HG03159 (cell line): ENCODE results near the gene FBXL19.
A peak's percentile ranks its signal among the peaks of the same experiment; 100 is the strongest.

ENCODE experiments used
- ATAC-seq: cut with Tn5 transposase; IDR thresholded peaks from one replicate; pipeline ENCODE4 v1.9.1; 2021; ENCODE audit warnings: mild to moderate bottlenecking, moderate library complexity; ENCODE audit not compliant: unreplicated experiment

FBXL19 gene

DNA sequence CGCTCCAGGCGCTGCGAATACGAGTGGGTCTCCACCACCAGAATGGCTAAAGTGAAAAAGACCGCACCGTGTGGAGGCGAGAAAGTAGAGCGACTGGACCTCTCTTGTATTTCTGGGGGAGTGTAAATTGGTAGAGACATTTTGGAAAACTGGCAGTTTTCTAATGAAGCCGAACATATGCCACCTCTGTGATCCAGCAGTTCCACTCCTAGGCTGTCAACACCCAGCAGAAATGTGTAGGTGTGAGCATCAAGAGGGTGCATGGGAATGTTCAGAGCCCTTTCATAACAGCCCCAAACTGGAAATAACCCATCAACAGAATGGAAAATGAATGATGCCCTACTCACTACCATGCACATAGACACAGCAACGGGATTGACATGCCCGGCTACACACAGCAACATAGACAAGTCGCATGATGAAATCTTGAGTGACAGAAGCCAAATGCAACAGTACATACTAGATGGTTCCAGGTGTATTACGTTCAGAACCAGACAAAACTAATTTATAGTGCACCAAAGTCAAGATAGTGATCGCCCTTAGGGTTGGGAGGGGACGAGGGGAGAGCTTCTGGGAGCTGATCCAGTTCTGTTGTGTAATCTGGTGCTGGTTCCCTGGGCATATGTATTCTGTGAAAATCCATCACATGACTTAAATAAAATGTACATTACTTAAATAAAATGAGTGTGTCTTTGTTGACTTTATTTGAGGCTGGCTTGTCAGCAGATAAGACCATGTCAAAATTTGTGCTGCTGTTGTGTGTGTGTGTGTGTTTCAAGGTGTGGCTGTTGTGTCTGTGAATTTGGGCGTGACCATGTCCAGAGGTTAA lies 28.6 kb upstream of the FBXL19 start:
- ATAC-seq: no peak

- ATAC-seq: no peak
Measured at GRCh38 chr16:30895627-30896260, 27.6 kb upstream of the FBXL19 start.

- ATAC-seq: no peak
Measured at GRCh38 chr16:30896261-30896888, 27.0 kb upstream of the FBXL19 start, which contains the start of gene CTF1. Gene CTF1, plus strand, starts transcription at chr16:30896614. Its CDS starts 30 bp downstream, at chr16:30896644.

GRCh38 chr16:30896889-30897733 lies 26.3 kb upstream of the FBXL19 start:
- ATAC-seq: peak; percentile 33

DNA sequence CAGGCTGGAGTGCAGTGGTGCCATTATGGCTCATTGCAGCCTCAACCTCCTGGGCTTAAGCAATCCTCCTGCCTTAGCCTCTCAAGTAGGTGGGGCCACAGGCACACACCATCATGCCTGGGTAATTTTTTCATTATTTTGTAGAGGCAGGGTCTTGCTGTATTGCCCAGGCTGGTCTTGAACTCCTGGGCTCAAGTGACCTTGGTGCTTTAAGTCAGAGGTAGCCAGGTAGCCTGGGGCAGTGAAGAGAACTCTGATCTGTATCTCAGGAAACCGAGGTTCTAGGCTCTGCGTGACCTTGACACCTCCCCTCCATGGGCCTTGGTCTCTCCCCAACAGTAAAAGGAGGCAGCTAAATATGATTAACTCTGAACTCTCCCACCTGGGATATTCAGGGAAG lies 23.6 kb upstream of the FBXL19 start:
- no peak for ATAC-seq

DNA sequence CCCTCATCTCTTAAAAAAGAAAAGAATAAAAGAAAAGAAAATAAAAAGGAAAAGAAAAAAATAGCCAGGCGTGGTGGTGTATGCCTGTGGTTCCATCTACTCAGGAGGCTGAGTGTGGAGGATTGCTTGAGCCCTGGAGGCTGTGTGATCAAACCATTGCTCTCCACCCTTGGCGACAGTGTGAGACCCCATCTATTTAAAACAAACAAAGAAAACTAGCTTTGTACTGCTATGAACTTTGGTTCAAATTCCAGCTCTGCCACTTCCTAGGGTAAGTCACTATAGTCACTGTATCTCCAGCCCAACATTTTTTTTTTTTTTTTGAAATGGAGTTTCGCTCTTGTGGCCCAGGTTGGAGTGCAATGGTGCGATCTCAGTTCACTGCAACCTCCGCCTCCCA lies 22.8 kb upstream of the FBXL19 start:
- no peak for ATAC-seq

DNA sequence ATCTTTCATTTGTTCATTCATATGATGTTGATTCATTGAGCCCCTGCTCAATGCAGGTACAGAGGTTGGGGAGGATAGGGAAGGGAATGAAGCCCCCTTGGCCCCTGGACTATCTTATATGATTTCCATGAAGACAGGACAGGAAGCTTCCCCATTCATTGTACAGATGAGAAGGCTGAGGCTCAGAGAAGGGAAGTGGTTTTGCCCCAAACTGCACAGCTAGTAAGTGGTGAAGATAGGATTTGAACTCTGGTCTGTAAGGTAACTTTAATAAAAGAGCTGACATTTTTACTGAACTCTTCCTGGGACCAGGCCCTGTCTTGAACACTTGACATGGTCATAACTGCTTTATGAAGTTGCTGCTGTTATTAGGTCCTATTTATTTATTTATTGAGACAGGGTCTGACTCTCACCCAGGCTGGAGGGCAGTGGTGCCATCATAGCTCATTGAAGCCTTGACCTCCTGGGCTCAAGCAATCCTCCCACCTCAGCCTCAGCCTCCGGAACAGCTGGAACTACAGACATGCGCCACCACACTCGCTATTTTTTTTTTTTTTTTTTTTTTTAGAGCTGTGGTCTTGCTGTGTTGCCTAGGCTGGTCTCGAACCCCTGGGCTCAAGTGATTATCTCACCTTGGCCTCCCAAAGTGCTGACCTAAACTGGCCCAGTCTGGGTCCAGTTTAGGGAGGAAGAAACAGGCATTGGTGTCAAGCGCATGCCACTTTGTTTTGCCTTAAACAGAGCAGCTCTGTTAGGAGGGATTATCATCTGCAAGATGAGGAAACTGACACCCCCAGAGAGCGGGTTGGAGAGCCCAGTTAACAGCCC lies 22.0 kb upstream of the FBXL19 start:
- ATAC-seq: no peak

DNA sequence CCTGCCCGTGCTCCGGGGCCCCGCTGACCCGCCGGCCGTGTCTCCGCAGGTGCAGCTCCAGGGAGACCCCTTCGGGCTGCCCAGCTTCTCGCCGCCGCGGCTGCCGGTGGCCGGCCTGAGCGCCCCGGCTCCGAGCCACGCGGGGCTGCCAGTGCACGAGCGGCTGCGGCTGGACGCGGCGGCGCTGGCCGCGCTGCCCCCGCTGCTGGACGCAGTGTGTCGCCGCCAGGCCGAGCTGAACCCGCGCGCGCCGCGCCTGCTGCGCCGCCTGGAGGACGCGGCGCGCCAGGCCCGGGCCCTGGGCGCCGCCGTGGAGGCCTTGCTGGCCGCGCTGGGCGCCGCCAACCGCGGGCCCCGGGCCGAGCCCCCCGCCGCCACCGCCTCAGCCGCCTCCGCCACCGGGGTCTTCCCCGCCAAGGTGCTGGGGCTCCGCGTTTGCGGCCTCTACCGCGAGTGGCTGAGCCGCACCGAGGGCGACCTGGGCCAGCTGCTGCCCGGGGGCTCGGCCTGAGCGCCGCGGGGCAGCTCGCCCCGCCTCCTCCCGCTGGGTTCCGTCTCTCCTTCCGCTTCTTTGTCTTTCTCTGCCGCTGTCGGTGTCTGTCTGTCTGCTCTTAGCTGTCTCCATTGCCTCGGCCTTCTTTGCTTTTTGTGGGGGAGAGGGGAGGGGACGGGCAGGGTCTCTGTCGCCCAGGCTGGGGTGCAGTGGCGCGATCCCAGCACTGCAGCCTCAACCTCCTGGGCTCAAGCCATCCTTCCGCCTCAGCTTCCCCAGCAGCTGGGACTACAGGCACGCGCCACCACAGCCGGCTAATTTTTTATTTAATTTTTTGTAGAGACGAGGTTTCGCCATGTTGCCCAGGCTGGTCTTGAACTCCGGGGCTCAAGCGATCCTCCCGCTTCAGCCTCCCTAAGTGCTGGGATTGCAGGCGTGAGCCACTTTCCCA lies 21.1 kb upstream of the FBXL19 start:
- ATAC-seq: no peak

DNA sequence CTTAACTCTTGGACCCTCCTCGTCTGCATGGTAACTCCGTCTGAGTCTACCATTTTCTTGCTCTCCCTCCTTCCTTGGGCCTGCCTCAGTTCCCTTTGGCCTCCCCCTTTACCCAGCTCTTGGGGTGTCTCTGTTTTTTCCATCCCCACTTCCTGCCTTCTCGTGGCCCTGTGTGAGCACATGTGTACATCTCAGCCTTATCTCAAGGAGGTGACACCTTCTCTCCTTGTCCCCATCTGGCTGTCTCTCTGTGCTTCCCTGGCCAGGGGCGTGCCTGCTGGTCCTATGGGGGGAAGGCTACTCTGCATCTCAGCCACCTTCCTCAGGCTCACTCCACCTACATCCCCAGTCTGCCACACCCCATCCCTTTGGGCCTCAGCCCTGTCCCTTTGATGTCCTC lies 20.4 kb upstream of the FBXL19 start:
- ATAC-seq: no peak

DNA sequence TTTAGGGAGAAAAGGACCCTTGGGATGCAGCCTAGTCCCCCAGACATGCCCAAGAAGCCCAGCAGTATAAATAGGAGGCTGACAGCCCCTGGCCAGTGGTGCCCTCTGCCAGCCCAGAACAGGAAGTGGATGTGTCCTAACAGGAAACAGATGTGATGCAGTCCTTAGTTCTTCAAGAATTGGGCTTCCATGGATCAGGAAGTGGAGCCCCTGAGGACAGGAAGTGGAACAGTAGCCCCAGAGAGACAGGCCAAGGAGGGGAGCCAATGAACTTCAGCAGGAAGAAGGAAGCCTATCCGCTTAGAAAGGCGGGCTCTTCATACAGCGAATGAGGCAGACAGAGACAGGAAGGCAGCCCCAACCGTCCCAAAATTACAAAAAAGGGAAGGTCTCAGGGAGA lies 19.8 kb upstream of the FBXL19 start:
- ATAC-seq: no peak

DNA sequence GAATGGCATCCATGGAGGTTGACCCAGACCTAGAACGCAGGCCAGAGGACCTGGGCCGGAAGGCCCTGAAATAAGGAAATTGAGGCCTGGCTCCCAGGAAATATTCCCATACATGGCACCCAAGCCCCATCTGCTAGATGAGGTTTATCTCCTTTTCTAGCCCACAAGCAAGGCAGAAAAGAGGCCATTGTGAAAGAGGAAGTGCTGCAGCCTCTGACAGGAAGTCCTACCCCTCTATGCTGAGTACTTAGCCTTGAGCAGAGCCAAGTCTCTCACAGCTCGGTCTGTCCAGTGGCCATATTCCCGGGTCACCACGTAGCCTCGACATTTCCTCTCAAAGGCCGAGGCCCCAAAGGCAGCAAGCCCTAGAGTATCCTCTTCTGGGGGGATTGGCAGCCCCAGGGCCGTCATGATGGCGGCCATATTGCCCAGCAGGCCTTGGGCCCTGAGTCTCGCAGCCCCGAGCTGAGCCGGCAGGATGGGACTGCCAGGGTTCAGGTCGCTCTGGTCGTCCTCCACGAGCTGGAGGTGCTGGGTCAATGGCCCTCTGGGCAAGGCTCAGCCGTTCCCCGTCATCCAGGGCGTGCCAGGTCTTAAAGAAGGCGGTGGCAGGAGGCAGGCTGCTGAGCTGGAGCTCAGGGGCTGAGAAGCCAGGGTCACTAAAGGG lies 19.1 kb upstream of the FBXL19 start:
- no peak for ATAC-seq

DNA sequence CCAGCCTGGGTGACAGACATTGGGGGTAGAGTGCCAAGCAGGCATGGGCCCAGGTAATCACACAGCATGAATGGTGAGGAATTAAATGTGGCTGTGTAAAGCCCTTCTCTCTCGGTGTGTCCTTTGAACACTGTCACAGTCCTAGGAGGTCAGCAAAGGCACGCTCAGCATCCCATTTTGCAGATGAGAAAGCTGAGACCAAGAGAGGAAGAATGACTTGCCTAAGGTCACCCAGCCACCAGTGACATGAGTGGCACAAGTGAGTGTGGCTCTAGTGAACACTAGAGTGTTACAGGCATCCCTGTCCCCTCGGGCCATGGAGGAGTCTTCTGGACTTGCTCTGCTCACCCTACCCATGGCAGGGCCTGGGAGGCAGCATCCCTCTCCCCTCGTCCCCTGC lies 16.3 kb upstream of the FBXL19 start:
- no peak for ATAC-seq

DNA sequence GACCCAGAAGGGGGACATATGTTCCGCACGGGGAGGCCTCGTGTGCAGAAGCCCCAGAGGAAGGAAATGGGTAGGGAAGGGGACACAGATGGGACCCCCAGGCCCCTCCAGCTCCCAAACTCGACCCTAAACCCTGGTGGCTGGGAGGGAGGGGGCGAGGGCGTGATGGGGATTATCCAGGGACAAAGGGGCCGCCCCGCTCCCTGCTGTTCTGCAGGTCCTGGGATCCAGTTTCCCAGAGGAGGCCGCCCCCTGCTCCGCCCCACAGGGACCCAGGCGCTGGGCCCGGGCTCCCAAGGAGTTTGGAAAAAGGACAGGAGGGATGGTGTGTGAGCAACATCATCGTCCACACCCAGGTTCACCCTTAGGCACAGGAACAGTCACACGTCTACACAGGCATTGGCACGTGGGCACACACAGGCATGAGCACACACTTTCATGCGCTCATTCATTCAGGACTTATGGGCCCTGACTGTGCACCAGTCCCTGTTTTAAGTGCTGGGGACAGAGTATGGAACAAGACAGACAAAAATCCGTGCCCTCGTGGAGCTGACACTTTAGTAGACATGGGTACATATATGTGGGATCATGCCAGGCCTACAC lies 12.8 kb upstream of the FBXL19 start:
- no peak for ATAC-seq

DNA sequence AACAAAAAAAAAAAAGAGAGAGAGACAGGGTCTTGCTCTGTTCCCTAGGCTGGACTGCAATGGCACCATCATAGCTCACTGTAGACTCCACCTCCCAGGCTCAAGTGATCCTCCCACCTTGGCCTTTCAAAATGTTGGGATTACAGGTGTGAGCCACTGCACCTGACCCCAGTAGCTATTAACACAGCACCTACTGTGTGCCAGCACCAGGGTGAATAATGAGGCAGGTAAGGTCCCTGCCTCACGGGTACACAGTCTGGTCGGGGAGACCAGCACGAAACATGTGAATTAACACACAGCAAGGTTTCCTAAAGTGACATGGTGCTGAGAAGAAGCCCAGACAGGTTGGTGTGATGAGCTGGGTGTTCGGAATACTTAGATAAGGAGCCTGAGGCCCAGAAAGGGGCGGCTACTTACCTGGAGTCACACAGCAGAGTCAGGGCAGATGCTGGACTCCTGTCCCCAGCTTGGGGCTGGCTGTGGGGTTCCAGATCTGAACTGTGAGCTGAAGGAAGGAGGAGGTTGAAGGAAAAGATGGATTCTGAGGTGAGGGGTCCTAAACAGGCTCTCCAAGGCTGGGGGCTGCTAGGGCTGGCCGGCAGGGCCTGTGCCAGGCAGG lies 10.5 kb upstream of the FBXL19 start:
- ATAC-seq: no peak

GRCh38 chr16:30914830-30915229 lies 8.5 kb upstream of the FBXL19 start:
- ATAC-seq: no peak

- no peak for ATAC-seq
Measured at GRCh38 chr16:30918614-30919013, 4.8 kb upstream of the FBXL19 start.

GRCh38 chr16:30920891-30921290 lies 2.5 kb upstream of the FBXL19 start:
- ATAC-seq: no peak

DNA sequence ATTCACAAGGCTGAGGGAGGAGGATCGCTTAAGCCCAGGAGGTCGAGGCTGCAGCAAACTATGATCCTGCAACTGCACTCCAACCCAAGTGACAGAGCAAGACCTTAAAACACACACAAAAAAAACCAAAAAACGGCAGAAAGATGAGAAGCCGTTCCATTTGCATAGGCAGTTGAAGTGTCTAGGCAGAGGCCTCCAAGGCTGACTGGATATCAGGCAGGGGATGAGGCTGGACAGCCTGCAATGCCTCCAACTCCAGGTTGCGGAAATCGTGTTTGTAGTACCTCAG lies 2.0 kb upstream of the FBXL19 start:
- no peak for ATAC-seq
